Measurements from ENCODE around the gene AIFM2.
"Not testable (repeated sequence)": the region's sequence is repeated elsewhere in the genome, so short reads cannot be mapped to it uniquely, and the experiment has no call there.

The AIFM2 gene
- 9.0 to 11.8 reads per million in 2 experiments for total RNA-seq

DNA sequence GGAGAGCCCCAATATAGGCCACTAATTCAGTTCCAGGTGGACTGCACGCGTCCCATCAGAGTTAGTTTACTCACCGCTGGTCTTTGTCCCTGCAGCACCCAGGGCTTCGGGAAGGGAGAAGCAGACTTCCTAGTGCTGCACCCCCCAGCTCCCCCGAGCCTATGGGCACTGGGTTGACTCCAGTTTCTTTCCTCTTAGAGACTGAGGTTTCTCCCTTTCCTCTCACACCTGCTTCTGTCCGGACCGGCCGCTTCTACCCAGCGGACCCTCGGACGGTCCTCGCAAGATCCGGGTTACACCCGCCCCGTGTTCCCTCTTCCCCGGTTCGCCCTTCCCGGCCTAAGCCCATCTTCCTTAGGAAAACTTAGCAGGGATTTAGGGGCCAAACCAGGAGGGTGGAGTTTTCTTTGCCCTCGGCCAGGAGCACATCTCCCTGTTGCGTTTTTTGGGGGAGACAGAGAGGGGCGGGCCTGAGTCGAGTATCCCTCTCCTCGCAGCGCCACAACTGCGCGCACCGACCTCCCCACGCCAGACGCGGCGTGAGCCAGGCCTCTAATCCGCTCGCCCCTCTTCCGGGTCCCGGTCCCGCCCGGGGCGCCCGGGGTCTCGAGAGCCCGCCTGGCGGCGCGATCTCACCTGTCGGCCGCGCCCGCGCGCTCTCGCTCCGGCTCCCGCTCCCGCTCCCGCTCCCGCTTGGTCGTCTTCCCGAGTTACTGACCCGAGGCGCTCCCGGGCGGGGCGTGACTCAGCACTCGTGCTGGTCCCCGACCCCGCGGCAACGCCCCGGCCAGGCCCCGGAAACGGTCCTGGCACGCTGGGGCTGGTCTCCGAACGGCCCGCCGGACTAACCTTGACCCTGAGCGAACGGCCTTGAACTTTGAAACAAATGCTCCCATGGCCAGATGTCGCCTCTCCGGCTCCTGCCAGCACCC is at the start of gene AIFM2:
TSS of gene AIFM2 (minus strand) at position 728 of the 932 bp plus-strand sequence. CDS start 8,741 bp downstream, outside the sequence.
- peak; percentile 14 for DNase-seq (ENCODE audit: low read depth)

DNA sequence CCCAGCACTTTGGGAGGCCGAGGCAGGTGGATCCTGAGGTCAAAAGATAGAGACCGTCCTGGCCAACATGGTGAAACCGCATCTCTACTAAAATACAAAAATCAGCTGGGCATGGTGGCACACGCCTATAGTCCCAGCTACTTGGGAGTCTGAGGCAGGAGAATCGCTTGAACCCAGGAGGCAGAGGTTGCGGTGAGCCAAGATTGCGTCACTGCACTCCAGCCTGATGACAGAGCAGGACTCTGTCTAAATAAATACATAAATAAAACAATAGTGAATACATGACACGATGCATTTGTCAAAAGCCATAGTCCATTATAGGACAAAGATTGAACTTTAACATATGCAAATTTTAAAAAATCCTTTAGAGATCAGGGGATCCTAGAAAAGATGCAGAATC is 46.6 kb upstream of the AIFM2 start:
- DNase-seq (ENCODE audit: low read depth) = not testable (repeated sequence)

DNA sequence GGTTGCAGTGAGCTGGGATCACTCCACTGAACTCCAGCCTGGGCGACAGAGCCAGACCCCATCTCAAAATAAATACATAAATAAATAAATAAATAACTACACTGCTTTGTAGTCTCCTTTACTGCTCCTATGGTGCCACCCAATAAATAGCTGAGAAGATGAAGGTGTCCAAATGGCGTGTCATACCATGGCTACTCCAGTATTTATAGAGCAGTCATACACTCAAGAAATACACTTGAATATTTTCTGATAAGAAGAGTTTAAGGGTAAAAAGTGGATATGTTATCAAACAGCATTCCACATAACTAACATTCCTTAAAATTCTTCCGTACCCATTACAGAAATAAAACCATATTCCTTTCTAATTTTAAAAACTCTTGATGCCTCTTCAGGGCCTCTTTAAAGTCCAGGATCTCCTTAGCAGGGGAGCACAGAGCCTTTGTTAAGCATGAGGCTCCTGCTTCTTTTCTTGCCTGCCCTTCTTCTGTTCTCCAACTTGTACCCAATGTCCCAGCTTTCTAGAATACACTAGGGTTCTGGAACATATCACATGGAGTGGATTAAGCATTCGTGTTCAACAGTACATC is 45.6 kb upstream of the AIFM2 start:
- DNase-seq (ENCODE audit: low read depth) = no peak

DNA sequence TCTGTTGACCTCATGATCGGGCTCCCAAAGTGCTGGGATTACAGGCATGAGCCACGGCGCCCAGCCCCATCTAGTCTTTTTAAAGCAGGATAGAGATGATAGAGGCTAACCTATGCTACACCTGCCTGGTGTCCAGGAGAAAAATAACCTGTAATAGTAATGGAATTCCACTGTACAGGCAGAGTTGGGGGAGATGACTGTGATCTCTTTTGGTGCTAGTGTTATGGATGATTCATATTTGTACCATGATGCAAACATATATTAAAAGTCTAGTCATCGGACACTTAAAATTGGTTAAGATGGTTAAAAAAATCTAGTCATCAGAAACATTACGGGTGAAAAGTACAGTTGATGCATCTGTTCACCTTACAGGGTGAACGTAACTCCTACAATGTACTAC is 43.8 kb upstream of the AIFM2 start:
- no peak for DNase-seq (ENCODE audit: low read depth)

DNA sequence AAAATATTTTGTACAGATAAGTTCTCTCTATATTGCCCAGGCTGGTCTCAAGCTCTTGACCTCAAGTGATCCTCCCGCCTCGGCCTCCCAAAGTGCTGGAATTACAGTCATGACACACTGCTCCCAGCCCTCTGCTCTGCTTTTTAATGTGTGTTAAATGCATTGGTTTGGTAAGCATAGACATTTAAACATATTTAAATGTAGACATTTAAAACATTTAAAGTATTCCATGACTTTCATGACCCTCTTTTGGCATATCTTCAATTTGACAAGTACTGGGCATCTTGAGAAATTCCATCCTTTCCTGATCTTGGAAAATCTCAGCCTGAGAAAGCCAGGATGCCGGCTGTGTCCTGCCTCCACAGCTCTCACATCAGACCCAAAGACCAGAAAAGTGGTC is 42.9 kb upstream of the AIFM2 start:
- DNase-seq (ENCODE audit: low read depth) = no peak

DNA sequence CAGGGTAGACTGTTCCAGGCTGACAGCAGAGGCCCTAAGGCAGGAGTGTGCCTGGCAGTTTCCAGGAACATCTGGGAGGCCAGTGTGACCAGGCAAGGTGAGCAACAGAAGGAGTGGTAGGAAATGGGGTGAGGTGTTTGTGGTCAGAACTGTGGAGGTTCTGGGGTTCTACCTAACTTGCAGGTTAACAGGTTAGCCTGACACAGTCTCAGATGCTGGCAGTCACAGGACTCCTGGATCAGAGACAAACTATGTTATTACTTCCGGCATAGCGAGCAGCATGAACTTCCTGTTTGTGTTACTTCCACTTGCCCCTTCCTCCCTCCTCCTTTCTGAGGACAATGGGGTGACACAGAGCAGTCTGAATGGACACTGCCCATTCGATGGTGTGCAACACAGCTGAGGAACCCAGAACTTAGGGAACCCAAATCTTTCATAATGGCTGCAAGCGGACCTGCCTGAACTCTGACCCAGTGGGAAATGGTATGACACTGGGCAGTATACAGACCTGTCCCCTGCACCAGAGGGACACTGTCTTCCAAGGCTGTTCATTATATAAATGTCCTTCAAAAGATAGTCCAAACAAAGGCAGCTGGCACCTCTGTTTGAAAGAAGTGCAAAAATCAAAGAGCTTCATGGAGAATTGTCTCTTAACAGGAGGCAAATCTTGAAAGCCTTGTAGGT is 41.6 kb upstream of the AIFM2 start:
- DNase-seq (ENCODE audit: low read depth) = no peak

DNA sequence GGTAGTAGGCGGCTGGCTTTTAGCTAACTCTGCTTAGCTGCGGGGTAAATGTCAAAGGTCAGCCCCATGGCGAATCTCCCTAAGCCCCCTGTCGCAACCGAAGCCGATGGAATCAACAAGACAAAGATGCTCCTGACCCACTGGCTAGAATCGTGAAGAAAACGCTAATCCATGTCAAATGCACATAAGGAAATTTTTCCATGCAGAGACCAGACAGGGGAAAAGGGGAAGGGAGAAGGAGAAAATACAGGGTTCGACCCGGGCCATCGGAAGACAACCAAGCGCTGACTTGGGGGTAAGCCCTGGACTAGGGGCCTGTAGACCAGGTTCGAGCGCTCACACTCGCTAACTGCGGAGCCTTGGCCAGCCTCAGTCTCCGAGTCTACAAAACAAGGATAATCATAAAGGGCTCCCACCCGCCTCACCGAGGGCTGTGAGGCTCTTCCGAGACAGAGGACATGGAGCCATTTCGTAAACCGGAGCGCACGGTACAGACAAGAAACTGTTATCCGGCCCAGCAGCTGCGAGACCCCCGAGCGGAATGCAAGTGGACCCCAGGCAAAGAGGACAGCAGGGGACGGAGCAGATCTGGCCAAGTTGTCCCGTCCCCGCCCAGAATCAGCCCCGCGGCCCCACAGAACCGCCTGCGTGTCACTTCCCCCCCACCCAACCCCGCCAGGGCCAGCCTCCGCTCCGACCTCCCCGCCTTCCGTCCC is 37.2 kb upstream of the AIFM2 start:
- DNase-seq (ENCODE audit: low read depth) = no peak

DNA sequence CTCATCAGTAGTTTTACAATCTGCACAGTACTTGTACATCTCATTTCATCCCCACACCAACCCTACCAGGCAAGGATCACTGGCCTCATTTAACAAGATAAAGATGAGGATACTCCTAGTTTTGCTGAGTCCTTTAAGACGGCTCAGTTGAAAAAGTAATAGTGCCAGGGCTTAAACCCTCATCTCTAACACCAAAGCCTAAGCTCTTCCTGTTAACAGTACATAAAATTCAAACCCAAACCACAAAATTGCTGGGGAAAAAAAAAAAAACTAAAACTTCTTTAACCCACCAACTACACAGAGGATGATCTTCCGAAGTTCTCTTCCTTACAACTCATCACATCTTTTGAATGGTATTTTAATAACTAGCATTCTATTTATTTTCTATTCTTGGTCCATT is 36.4 kb upstream of the AIFM2 start:
- no peak for DNase-seq (ENCODE audit: low read depth)

DNA sequence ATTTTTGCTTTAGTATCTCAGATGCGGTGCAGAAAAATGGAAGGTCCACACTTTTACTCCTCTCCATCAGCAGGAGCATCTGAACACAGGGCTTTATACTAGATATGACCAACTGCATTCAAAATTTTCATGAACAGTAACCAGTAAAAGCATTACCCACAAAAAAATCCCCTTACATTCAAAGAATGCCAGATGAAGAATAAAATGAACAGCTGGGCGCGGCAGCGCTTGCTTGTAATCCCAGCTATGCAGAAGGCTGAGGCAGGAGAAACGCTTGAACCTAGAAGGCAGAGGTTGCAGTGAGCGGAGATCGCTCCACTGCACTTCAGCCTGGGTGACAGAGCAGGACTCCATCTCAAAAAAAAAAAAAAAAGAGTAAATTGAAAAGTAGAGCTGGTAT is 34.6 kb upstream of the AIFM2 start:
- no peak for DNase-seq (ENCODE audit: low read depth)

DNA sequence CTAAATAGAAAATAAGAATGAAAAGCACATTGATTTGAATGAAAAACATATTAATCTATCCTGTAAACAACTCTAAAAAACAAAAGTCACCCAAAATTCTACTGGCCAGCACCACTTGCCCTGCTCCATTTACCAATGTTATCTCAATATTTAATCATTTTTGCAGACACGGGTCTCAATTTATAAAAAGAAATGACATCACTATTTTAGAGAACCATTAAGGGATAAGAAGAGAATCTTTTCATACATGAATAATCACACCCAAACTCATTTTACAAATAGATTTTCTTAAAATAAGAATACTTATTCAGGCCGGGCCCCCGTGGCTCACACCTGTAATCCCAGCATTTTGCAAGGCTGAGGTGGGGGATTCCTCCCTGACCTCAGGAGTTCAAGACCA is 33.8 kb upstream of the AIFM2 start:
- no peak for DNase-seq (ENCODE audit: low read depth)

DNA sequence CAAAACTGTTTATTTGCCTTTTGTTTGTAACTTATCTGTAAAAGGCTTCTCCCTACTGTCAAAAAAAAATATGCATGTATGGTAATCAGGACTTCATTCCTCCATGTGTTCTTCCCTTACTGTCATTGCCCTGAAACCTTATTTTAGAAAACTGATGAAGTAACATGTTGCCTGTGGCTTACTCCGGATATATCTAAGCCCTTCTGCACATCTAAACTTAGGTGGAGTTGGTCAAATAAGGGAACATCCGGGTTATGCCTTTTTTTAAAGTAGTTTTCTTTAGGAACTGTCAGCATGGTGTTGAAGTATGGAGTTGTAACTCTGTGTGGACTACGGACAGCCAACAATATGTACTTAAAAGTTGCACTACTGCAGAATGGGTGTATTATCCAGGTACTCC is 31.5 kb upstream of the AIFM2 start:
- DNase-seq (ENCODE audit: low read depth) = no peak

DNA sequence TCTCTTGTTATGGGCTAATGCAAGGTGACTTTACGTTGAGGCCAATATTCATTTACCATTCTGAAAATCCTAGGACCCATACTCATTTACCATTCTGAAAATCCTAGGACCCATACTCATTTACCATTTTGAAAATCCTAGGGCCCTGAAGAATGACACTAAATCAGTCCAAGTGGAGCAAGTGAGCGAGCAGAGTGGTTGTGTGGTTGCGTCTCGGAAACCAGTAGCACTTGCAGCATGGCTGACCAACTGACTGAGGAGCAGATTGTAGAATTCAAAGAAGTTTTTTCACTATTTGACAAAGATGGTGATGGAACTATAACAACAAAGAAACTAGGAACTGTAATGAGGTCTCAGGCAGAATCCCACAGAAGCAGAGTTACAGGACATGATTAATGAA is 30.8 kb upstream of the AIFM2 start:
- no peak for DNase-seq (ENCODE audit: low read depth)

DNA sequence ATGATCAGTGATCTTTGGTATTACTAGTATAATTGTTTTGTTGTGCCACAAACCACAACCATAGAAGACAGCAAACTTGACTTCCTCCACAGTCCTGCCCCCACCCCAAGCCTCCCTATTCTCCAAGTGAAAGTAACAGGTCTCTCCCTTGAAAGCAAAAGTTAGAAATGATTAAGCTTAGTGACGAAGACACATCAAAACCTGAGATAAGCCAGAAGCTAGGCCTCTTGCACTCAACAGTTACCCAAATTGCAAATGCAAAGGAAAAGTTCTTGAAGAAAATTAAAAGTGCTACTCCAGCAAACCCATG is 30.2 kb upstream of the AIFM2 start:
- DNase-seq (ENCODE audit: low read depth) = no peak

DNA sequence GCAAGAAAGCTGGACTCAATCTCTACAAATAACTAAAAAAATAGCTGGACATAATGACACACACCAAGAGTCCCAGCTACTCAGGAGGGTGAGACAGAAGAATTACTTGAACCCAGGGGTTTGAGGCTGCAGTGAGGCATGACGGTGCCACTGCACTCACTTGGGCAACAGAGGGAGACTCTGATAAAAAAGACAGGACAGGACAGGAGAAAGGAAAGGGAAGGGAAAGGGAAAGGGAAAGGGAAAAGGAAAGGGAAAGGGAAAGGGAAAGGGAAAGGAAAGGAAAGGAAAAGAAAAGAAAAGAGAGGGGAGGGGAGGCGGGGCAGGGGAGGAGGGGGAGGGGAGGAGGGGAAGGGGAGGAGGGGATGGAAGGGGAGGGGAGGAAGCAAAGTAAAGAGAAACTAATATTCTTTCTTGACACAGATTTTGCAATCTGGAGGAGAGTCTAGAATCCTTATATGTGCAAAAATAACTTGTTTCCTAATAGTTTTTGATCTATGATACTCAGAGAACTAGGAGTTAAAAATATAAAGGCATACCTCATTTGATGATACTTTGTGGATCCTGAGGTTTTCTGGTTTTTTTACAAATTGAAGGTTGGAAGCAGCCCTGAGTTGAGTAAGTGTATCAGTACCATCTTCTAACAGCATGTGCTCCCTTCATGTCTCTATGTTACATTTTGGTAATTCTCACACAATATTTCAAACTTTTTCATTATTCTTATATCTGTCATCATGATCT is 29.7 kb upstream of the AIFM2 start:
- no peak for DNase-seq (ENCODE audit: low read depth)

DNA sequence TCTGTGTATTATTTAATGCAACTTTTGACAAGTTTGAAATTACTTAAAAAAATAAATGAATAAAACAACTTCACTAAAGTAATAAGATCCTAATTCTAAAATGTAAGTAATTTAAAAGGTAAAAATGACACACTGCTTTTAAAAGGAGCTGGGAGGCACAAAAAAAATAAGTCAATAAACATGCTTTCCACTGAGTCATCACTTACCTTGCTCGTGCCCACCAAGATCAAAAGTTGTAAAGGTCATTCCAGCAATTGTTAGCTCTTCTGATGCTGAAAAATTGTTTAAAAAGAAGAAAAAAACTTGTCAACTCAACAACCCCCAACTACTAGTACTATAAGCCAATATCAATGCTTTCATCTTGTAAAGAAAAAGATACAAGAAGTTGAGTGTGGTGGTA is 28.2 kb upstream of the AIFM2 start:
- no peak for DNase-seq (ENCODE audit: low read depth)

DNA sequence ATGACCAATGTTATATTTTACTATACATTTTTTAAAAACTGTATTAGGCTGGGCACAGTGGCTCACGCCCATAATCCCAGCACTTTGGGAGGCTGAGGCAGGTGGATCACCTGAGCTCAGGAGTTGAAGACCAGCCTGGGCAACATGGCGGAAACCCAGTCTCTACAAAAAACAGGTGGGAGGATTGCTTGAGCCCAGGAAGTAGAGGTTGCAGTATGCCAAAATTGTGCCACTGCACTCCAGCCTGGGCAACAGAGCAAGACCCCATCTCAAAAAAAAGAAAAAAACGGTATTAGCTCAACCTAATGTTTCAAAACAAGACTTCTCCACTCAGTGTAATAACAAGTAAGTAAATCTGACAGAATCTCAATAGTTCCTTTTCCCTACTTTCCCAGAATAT is 26.7 kb upstream of the AIFM2 start:
- DNase-seq (ENCODE audit: low read depth) = not testable (repeated sequence)

DNA sequence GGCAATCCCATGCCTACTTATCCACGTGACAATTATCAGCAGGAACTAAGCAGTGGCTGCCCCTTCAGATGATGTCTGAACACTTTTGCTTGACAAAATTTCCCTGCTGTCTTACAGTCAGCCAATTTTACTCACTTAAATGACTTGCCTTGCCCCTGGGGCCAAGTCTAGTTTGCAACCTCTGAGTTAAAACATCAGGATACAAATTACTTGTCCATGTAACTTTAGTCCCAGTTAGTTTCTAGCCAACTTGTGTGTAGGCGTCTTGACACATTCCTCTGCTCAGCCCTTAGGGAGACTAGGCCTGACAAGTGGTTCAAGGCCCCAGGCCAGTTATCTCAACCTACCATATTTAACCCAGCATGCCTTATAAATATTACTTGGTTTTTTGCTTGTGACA is 25.5 kb upstream of the AIFM2 start:
- DNase-seq (ENCODE audit: low read depth) = no peak

DNA sequence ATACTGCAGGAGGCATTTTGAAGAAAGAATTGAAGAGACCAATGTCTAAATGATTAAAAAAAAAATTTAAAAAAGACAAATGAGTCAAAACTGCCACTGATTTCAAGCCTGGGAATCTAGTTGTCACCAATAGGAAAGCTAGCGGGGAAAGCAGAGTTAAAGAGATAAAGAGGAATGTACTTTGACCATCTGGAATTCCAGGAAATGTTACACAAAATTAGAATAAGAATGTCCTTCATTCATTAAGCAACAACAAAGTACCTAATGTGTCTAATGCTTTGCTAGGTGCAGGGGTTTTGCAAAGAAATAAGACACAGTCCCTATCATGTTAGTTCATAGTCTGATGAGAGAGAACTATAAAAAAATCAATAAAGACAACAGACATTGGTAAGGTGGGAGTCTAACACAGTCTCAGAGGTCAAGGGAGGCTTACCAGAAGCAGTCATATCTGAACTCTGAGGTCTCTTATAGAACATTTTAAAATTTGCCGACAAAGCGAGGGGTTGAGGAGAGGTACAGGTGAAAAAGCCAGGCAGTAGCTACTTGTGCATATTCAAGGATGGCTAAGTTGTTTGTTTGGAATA is 22.7 kb upstream of the AIFM2 start:
- DNase-seq (ENCODE audit: low read depth) = no peak

DNA sequence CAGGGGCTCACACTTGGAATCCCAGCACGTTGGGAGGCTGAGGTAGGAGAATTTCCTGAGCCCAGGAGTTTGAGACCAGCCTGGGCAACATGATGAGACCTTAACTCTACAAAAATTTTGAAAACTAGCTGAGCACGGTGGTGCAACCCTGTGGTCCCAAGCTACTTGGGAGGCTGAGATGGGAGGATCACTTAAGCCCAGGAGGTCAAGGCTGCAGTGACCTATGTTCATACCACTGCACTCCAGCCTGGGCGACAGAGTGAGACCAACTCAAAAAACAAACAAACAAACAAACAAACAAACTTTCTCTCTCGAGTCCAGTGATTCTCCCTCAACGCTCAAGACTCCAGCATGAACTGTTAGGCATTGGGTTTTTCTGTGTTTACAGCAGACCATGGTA is 15.9 kb upstream of the AIFM2 start:
- DNase-seq (ENCODE audit: low read depth) = no peak

DNA sequence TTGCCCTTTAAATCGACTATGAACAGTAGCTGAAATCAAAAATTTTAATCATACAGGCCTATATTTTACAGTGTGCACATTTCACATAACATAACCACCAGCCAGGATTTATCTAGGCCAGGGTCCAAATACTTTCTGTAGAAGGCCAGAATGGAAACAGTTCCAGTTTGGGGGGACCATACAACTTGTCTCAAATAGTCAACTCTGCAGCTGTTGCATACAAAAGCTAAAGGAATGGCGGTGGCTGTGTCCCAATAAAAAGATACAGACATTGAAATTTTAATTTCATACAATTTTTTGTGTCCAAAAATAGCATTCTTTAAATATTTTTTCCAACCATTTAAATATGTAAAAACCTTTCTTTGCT is 14.6 kb upstream of the AIFM2 start:
- DNase-seq (ENCODE audit: low read depth) = no peak

DNA sequence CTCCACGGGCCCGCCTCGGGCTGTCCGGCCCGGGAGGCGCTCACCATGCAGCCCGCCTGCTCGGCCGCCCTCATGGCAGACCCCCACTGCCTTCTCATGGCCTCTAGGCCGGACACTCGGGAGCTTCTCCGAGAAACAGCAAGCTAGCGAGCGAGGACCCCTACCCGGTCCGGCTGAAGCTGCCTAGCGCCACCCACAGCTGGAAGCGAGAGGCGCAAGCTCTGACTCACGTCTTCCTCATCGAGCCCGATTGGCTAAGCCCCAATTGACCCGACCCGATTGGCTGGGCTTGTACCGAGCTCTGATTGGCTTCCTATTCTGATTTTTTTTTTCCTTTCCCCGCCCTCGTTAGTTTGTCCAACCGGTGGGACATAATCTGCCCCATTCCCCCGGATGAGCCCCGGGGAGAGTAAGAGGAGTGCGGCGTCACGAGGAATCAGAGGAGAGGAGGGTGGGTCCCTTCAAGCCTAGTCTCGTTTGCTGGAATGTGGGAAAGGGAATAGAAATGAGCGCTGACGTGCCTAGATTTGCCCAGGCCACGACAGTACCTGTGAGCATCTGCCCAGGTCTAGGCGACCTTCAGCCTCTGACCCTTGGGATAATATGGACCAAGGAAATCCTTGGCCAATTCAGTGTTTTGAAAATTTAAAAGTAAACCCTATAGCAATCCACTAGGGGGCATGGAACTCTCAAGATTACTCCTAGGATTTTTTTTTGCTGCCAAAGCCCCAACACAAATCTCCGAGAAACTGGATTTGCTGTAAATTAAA is 14.0 kb upstream of the AIFM2 start, which contains the start of gene TYSND1:
TSS of gene TYSND1 (minus strand) at position 212 of the 770 bp plus-strand sequence. CDS start at position 98, 114 bp downstream.
- peak; percentile 90 for DNase-seq (ENCODE audit: low read depth)
